Kidney tubule cell (primary cell): ENCODE measurements around the gene NRXN2.
A peak's percentile ranks its signal among the peaks of the same experiment; 100 is the strongest.

ENCODE experiments used
- DNase-seq: peaks from one replicate; pipeline ENCODE4 v3.0.0-alpha.2; 2018; ENCODE audit warnings: low spot score

The NRXN2 gene

GRCh38 chr11:64698427-64698826, 24.6 kb downstream of the NRXN2 start:
- no peak for DNase-seq

GRCh38 chr11:64697663-64698375, 25.2 kb downstream of the NRXN2 start:
- no peak for DNase-seq

GRCh38 chr11:64696045-64696444, 27.0 kb downstream of the NRXN2 start:
- DNase-seq, result no peak

- DNase-seq, result no peak
Observed at GRCh38 chr11:64695548-64695947, 27.4 kb downstream of the NRXN2 start.

GRCh38 chr11:64694821-64695365, 28.1 kb downstream of the NRXN2 start:
- peak; percentile 59 for DNase-seq

GRCh38 chr11:64694026-64694755, 28.8 kb downstream of the NRXN2 start:
- no peak for DNase-seq

GRCh38 chr11:64692764-64693331, 30.1 kb downstream of the NRXN2 start:
- DNase-seq, result no peak

- no peak for DNase-seq
Observed at GRCh38 chr11:64691543-64691942, 31.5 kb downstream of the NRXN2 start.

- DNase-seq, result no peak
Observed at GRCh38 chr11:64690235-64690634, 32.8 kb downstream of the NRXN2 start.

GRCh38 chr11:64688534-64688982, 34.4 kb downstream of the NRXN2 start:
- peak; percentile 72 for DNase-seq

GRCh38 chr11:64687643-64688533, 35.1 kb downstream of the NRXN2 start:
- DNase-seq, result no peak

GRCh38 chr11:64687204-64687603, 35.8 kb downstream of the NRXN2 start:
- no peak for DNase-seq

GRCh38 chr11:64686466-64687170, 36.4 kb downstream of the NRXN2 start:
- DNase-seq, result no peak

- DNase-seq, result no peak
Observed at GRCh38 chr11:64685536-64685935, 37.5 kb downstream of the NRXN2 start.

- peak; percentile 5 for DNase-seq
Observed at GRCh38 chr11:64684357-64684756, 38.6 kb downstream of the NRXN2 start.

GRCh38 chr11:64681171-64681570, 41.8 kb downstream of the NRXN2 start:
- DNase-seq, result no peak

GRCh38 chr11:64679846-64680245, 43.2 kb downstream of the NRXN2 start:
- no peak for DNase-seq

GRCh38 chr11:64677441-64678023, 45.5 kb downstream of the NRXN2 start:
- DNase-seq, result no peak

GRCh38 chr11:64676261-64676615, 46.8 kb downstream of the NRXN2 start:
- DNase-seq, result no peak

- DNase-seq, result peak; percentile 57
Observed at GRCh38 chr11:64675450-64676260, 47.3 kb downstream of the NRXN2 start.
